GM12873 (cell line): ENCODE measurements around the gene OTUD5.

Experiments
- CTCF ChIP-seq: IDR thresholded peaks from 2 replicates; pipeline ENCODE4 v1.5.1; 2012; ENCODE audit warnings: low read depth, mild to moderate bottlenecking, moderate library complexity, low read length, control low read depth; ENCODE audit not compliant: insufficient read depth; ENCODE audit errors: missing control alignments

The OTUD5 gene

GRCh38 chrX:48914593-48915493 is 42.6 kb downstream of the OTUD5 start:
- TF ChIP-seq CTCF, result no peak

GRCh38 chrX:48913605-48914366 is 43.6 kb downstream of the OTUD5 start:
- no peak for TF ChIP-seq CTCF

- no peak for TF ChIP-seq CTCF
Observed at GRCh38 chrX:48911412-48912182, 45.8 kb downstream of the OTUD5 start, which contains the start of gene SLC35A2. Gene SLC35A2 (minus strand): TSS chrX:48911646. CDS start chrX:48911636, 10 bp downstream.

GRCh38 chrX:48910926-48911411 is 46.4 kb downstream of the OTUD5 start:
- no peak for TF ChIP-seq CTCF

GRCh38 chrX:48909703-48910294 is 47.6 kb downstream of the OTUD5 start:
- no peak for TF ChIP-seq CTCF

- TF ChIP-seq CTCF, result no peak
Observed at GRCh38 chrX:48908600-48908999, 48.8 kb downstream of the OTUD5 start.
